HG02885 (cell line): Measurements from ENCODE around the gene RPL6.
"Not testable (repeated sequence)": the region's sequence is repeated elsewhere in the genome, so short reads cannot be mapped to it uniquely, and the experiment has no call there.

Experiments
- ATAC-seq: cut with Tn5 transposase; IDR thresholded peaks from one replicate; pipeline ENCODE4 v1.9.1; 2021; ENCODE audit warnings: mild to moderate bottlenecking; ENCODE audit not compliant: unreplicated experiment, poor library complexity

Gene RPL6

GRCh38 chr12:112409064-112409905, at the start of gene RPL6:
Gene RPL6 (minus strand): TSS chr12:112409605. CDS start chr12:112408656, 949 bp downstream.
- peak; percentile 84 for ATAC-seq

GRCh38 chr12:112458751-112459150, 49.3 kb upstream of the RPL6 start:
- ATAC-seq, result no peak

GRCh38 chr12:112458330-112458729, 48.9 kb upstream of the RPL6 start:
- ATAC-seq, result no peak

- not testable (repeated sequence) for ATAC-seq
These were observed 47.7 kb upstream of the RPL6 start for GRCh38 chr12:112457142-112457541.

- ATAC-seq, result no peak
These were observed 46.6 kb upstream of the RPL6 start for GRCh38 chr12:112456029-112456428.

GRCh38 chr12:112450725-112451124, 41.3 kb upstream of the RPL6 start:
- no peak for ATAC-seq

GRCh38 chr12:112448165-112448564, 38.8 kb upstream of the RPL6 start:
- not testable (repeated sequence) for ATAC-seq

- no peak for ATAC-seq
These were observed 37.7 kb upstream of the RPL6 start for GRCh38 chr12:112447106-112447505.

- ATAC-seq, result no peak
These were observed 36.8 kb upstream of the RPL6 start for GRCh38 chr12:112446008-112446725.

GRCh38 chr12:112443916-112444315, 34.5 kb upstream of the RPL6 start:
- ATAC-seq, result no peak

GRCh38 chr12:112440653-112441052, 31.2 kb upstream of the RPL6 start:
- ATAC-seq, result not testable (repeated sequence)

- ATAC-seq, result no peak
These were observed 30.4 kb upstream of the RPL6 start for GRCh38 chr12:112439769-112440168.

- not testable (repeated sequence) for ATAC-seq
These were observed 29.2 kb upstream of the RPL6 start for GRCh38 chr12:112438645-112439044.

- no peak for ATAC-seq
These were observed 24.1 kb upstream of the RPL6 start for GRCh38 chr12:112433551-112433950.

GRCh38 chr12:112431965-112432364, 22.6 kb upstream of the RPL6 start:
- ATAC-seq, result no peak

- ATAC-seq, result no peak
These were observed 21.5 kb upstream of the RPL6 start for GRCh38 chr12:112430929-112431328.

GRCh38 chr12:112427760-112428159, 18.4 kb upstream of the RPL6 start:
- no peak for ATAC-seq

GRCh38 chr12:112425582-112426382, 16.4 kb upstream of the RPL6 start:
- no peak for ATAC-seq

GRCh38 chr12:112424126-112424525, 14.7 kb upstream of the RPL6 start:
- no peak for ATAC-seq

GRCh38 chr12:112422531-112422930, 13.1 kb upstream of the RPL6 start:
- no peak for ATAC-seq

GRCh38 chr12:112421363-112421762, 12.0 kb upstream of the RPL6 start:
- ATAC-seq, result no peak
